ENCODE measurements around the gene ADAMTS6. TPM values are rescaled to one million over a fixed set of nuclear protein-coding genes. Genes with fewer than 3 reads are reported as not detected.
"Not testable (repeated sequence)": the region's sequence is repeated elsewhere in the genome, so short reads cannot be mapped to it uniquely, and the experiment has no call there.

The ADAMTS6 gene
- total RNA-seq, result 0.78 TPM
- long read RNA-seq, result 0 reads

GRCh38 chr5:65481635-65482295 lies at the start of gene ADAMTS6:
Gene ADAMTS6 (minus strand): TSS chr5:65481920. CDS start chr5:65473673, 8,247 bp downstream.
- peak; percentile 95 for ATAC-seq (ENCODE audit: poor library complexity)
- intact Hi-C loops (cut with DNase I), result loop anchor here (5.0 kb wide), 2 partner anchors 379 to 669 kb away; no protein-coding TSS in a partner anchor
- DNase-seq, result peak; percentile 94

GRCh38 chr5:65530904-65531303 lies 49.2 kb upstream of the ADAMTS6 start:
- no peak for DNase-seq
- no peak for ATAC-seq (ENCODE audit: poor library complexity)
- intact Hi-C loops (cut with DNase I), result no loop called here

GRCh38 chr5:65525726-65526125 lies 44.0 kb upstream of the ADAMTS6 start:
- intact Hi-C loops (cut with DNase I), result no loop called here
- DNase-seq (no peak), ATAC-seq (ENCODE audit: poor library complexity) (no peak)

GRCh38 chr5:65512170-65512937 lies 30.6 kb upstream of the ADAMTS6 start:
- DNase-seq (no peak), ATAC-seq (ENCODE audit: poor library complexity) (no peak)
- intact Hi-C loops (cut with DNase I), result no loop called here

GRCh38 chr5:65508978-65509377 lies 27.3 kb upstream of the ADAMTS6 start:
- intact Hi-C loops (cut with DNase I), result no loop called here
- no peak for DNase-seq
- no peak for ATAC-seq (ENCODE audit: poor library complexity)

- intact Hi-C loops (cut with DNase I), result no loop called here
- ATAC-seq (ENCODE audit: poor library complexity), result no peak
- no peak for DNase-seq
These were observed 25.2 kb upstream of the ADAMTS6 start for GRCh38 chr5:65506961-65507360.

GRCh38 chr5:65489119-65489518 lies 7.4 kb upstream of the ADAMTS6 start:
- DNase-seq (no peak), ATAC-seq (ENCODE audit: poor library complexity) (no peak)
- intact Hi-C loops (cut with DNase I), result no loop called here

- ATAC-seq (ENCODE audit: poor library complexity); DNase-seq; intact Hi-C loops (cut with DNase I): not testable (repeated sequence)
These were observed 6.4 kb upstream of the ADAMTS6 start for GRCh38 chr5:65488038-65488687.

- DNase-seq; ATAC-seq (ENCODE audit: poor library complexity); intact Hi-C loops (cut with DNase I): not testable (repeated sequence)
These were observed 5.1 kb upstream of the ADAMTS6 start for GRCh38 chr5:65486803-65487202.

- DNase-seq (no peak), ATAC-seq (ENCODE audit: poor library complexity) (no peak)
- intact Hi-C loops (cut with DNase I), result no loop called here
These were observed 3.7 kb upstream of the ADAMTS6 start for GRCh38 chr5:65485405-65485804.

GRCh38 chr5:65483546-65484346 lies 2.0 kb upstream of the ADAMTS6 start:
- ATAC-seq (ENCODE audit: poor library complexity), result peak; percentile 63
- intact Hi-C loops (cut with DNase I), result loop anchor here (5.0 kb wide), 2 partner anchors 381 to 671 kb away; no protein-coding TSS in a partner anchor
- no peak for DNase-seq

- ATAC-seq (ENCODE audit: poor library complexity) (peak; percentile 61), DNase-seq (no peak)
- intact Hi-C loops (cut with DNase I), result loop anchor here (5.0 kb wide), 2 partner anchors 381 to 671 kb away; no protein-coding TSS in a partner anchor
These were observed 1.2 kb upstream of the ADAMTS6 start for GRCh38 chr5:65482736-65483545.

GRCh38 chr5:65482296-65482735 lies 596 bp upstream of the ADAMTS6 start:
- ATAC-seq (ENCODE audit: poor library complexity) (peak; percentile 20), DNase-seq (no peak)
- intact Hi-C loops (cut with DNase I), result loop anchor here (5.0 kb wide), 2 partner anchors 380 to 670 kb away; no protein-coding TSS in a partner anchor

GRCh38 chr5:65481171-65481581 lies 544 bp downstream of the ADAMTS6 start:
- ATAC-seq (ENCODE audit: poor library complexity), result no peak
- intact Hi-C loops (cut with DNase I), result loop anchor here (5.0 kb wide), 2 partner anchors 379 to 669 kb away; no protein-coding TSS in a partner anchor
- no peak for DNase-seq

- intact Hi-C loops (cut with DNase I), result loop anchor here (5.0 kb wide), 2 partner anchors 378 to 668 kb away; no protein-coding TSS in a partner anchor
- DNase-seq, result peak; percentile 84
- ATAC-seq (ENCODE audit: poor library complexity), result peak; percentile 23
These were observed 1.3 kb downstream of the ADAMTS6 start for GRCh38 chr5:65480306-65480865.

GRCh38 chr5:65479527-65479926 lies 2.2 kb downstream of the ADAMTS6 start:
- intact Hi-C loops (cut with DNase I), result no loop called here
- DNase-seq, result no peak
- ATAC-seq (ENCODE audit: poor library complexity), result no peak

- DNase-seq (no peak), ATAC-seq (ENCODE audit: poor library complexity) (no peak)
- intact Hi-C loops (cut with DNase I), result no loop called here
These were observed 3.4 kb downstream of the ADAMTS6 start for GRCh38 chr5:65478336-65478735.

Measured in Right ventricle myocardium superior (tissue), 1 donor.